SK-N-SH treated with all-trans-retinoic acid at 6 μM for 48 hours (cell line): ENCODE data around the gene DENND4B.

Source experiments
- ATAC-seq: fragments of 200-7000 bp; cut with Tn5 transposase; 3 replicates; pipeline ENCODE4 v1.9.1; 2020; ENCODE audit warnings: mild to moderate bottlenecking, moderate library complexity
- ARNTL ChIP-seq: fragments of 450-650 bp; formaldehyde crosslinking; IDR thresholded peaks from 2 replicates; pipeline ENCODE4 v1.5.0; 2020; ENCODE audit warnings: low read depth, mild to moderate bottlenecking, moderate library complexity, borderline replicate concordance
- BACH2 ChIP-seq: fragments of 250-450 bp; sonication (Bioruptor Pico); IDR thresholded peaks from 2 replicates; pipeline ENCODE4 v1.9.0; 2021; ENCODE audit warnings: mild to moderate bottlenecking, borderline replicate concordance
- ESRRG ChIP-seq: fragments of 250-450 bp; sonication (Bioruptor Pico); IDR thresholded peaks from 2 replicates; pipeline ENCODE4 v1.6.1; 2021; ENCODE audit warnings: mild to moderate bottlenecking
- GLIS3 ChIP-seq: fragments of 250-450 bp; sonication (Bioruptor Pico); IDR thresholded peaks from 2 replicates; pipeline ENCODE4 v1.5.0; 2020; ENCODE audit warnings: mild to moderate bottlenecking, moderate library complexity
- ISL1 ChIP-seq: fragments of 250-450 bp; sonication (Bioruptor Pico); IDR thresholded peaks from 2 replicates; pipeline ENCODE4 v2.1.2; 2022; ENCODE audit warnings: mild to moderate bottlenecking, moderate library complexity
- OSR1 ChIP-seq: fragments of 250-450 bp; sonication (Bioruptor Pico); IDR thresholded peaks from 2 replicates; pipeline ENCODE4 v1.8.0; 2022; ENCODE audit warnings: moderate library complexity, mild to moderate bottlenecking, inconsistent platforms
- RARB ChIP-seq: fragments of 250-450 bp; sonication (Bioruptor Pico); IDR thresholded peaks from 2 replicates; pipeline ENCODE4 v1.8.0; 2021; ENCODE audit warnings: mild to moderate bottlenecking, moderate library complexity
- SNAI2 ChIP-seq: fragments of 250-450 bp; sonication (Bioruptor Pico); IDR thresholded peaks from 2 replicates; pipeline ENCODE4 v1.5.0; 2020; ENCODE audit warnings: mild to moderate bottlenecking, moderate library complexity
- TOX ChIP-seq: fragments of 250-450 bp; sonication (Bioruptor Pico); IDR thresholded peaks from 2 replicates; pipeline ENCODE4 v1.8.0; 2021; ENCODE audit warnings: mild to moderate bottlenecking, moderate library complexity, borderline replicate concordance
- ZC3H10 ChIP-seq: fragments of 250-450 bp; sonication (Bioruptor Pico); IDR thresholded peaks from 2 replicates; pipeline ENCODE4 v1.5.1; 2021; ENCODE audit warnings: mild to moderate bottlenecking, moderate library complexity
- ZFP3 ChIP-seq: fragments of 250-450 bp; sonication (Bioruptor Pico); IDR thresholded peaks from 2 replicates; pipeline ENCODE4 v1.5.0; 2020; ENCODE audit warnings: mild to moderate bottlenecking, moderate library complexity
- ZFP30 ChIP-seq: fragments of 450-650 bp; formaldehyde crosslinking; IDR thresholded peaks from 2 replicates; pipeline ENCODE4 v1.5.0; 2022; ENCODE audit warnings: mild to moderate bottlenecking, moderate library complexity
- ZNF565 ChIP-seq: fragments of 450-650 bp; formaldehyde crosslinking; conservative IDR thresholded peaks from 2 replicates; pipeline ENCODE4 v1.5.0; 2020; ENCODE audit warnings: low read depth, mild to moderate bottlenecking, moderate library complexity
- TF ChIP-seq, protein P1 (sequence below): fragments of 250-450 bp; sonication (Bioruptor Pico); IDR thresholded peaks from 2 replicates; pipeline ENCODE4 v1.5.0; 2020; ENCODE audit warnings: mild to moderate bottlenecking, moderate library complexity
- TF ChIP-seq, protein P2 (sequence below): fragments of 250-450 bp; sonication (Bioruptor Pico); IDR thresholded peaks from 2 replicates; pipeline ENCODE4 v1.8.0; 2021; ENCODE audit warnings: low read depth, mild to moderate bottlenecking, moderate library complexity, borderline replicate concordance
- TF ChIP-seq, protein P3 (sequence below): fragments of 250-450 bp; sonication (Bioruptor Pico); IDR thresholded peaks from 2 replicates; pipeline ENCODE4 v1.5.1; 2021; ENCODE audit warnings: mild to moderate bottlenecking, moderate library complexity
- TF ChIP-seq, protein P4 (sequence below): fragments of 250-450 bp; sonication (Bioruptor Pico); IDR thresholded peaks from 2 replicates; pipeline ENCODE4 v1.5.1; 2020; ENCODE audit warnings: low read depth, mild to moderate bottlenecking, moderate library complexity

The DENND4B gene

DNA sequence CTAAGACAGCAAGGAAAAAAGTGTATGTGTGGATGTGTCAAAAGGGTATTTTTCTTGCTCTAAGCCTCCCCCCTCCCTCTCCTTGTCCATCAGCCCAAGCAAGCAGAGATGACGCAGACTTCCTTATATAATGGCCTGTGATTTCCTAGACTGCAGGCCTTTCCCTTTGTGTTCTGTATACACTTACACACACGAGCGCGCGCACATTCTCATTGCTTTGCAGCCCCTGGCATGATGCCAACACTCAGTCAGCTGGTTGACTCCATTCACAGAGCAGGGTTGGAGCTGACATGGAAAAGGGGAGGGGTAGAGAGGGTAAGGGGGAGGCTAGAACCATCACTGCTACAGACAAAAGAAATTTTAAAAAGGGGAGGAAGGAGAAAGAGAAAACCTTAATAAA is 65.6 kb downstream of the DENND4B start:
- TF ChIP-seq RARB (CRISPR knock-in tag): peak; percentile 24; the same call in 1 of the 2 replicates
- peak; percentile 60 for TF ChIP-seq TOX (CRISPR knock-in tag)
- TF ChIP-seq, protein P1, sequence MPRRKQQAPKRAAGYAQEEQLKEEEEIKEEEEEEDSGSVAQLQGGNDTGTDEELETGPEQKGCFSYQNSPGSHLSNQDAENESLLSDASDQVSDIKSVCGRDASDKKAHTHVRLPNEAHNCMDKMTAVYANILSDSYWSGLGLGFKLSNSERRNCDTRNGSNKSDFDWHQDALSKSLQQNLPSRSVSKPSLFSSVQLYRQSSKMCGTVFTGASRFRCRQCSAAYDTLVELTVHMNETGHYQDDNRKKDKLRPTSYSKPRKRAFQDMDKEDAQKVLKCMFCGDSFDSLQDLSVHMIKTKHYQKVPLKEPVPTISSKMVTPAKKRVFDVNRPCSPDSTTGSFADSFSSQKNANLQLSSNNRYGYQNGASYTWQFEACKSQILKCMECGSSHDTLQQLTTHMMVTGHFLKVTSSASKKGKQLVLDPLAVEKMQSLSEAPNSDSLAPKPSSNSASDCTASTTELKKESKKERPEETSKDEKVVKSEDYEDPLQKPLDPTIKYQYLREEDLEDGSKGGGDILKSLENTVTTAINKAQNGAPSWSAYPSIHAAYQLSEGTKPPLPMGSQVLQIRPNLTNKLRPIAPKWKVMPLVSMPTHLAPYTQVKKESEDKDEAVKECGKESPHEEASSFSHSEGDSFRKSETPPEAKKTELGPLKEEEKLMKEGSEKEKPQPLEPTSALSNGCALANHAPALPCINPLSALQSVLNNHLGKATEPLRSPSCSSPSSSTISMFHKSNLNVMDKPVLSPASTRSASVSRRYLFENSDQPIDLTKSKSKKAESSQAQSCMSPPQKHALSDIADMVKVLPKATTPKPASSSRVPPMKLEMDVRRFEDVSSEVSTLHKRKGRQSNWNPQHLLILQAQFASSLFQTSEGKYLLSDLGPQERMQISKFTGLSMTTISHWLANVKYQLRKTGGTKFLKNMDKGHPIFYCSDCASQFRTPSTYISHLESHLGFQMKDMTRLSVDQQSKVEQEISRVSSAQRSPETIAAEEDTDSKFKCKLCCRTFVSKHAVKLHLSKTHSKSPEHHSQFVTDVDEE (CRISPR knock-in tag): 0 out of 2 replicates have a peak, but pooled peaks have one; percentile 54
- TF ChIP-seq ESRRG (CRISPR knock-in tag): no peak
- no peak for TF ChIP-seq ZC3H10 (CRISPR knock-in tag)
- peak; percentile 98 for ATAC-seq

DNA sequence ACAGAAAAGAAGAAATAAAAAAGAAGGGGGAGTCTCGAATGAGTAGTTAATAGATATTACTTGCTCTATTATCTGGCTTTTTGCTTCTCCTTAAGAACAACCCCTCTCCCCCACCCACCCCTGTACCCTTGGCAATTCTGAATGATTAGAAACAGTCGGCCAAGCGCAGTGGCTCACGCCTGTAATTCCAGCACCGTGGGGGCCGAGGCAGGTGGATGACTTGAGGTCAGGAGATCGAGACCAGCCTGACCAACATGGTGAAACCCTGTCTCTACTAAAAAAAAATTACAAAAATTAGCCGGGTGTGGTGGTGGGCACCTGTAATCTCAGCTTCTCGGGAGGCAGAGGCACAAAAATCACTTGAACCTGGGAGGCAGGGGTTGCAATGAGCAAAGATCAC is 66.5 kb downstream of the DENND4B start:
- ATAC-seq: no peak
- TF ChIP-seq, protein P2, sequence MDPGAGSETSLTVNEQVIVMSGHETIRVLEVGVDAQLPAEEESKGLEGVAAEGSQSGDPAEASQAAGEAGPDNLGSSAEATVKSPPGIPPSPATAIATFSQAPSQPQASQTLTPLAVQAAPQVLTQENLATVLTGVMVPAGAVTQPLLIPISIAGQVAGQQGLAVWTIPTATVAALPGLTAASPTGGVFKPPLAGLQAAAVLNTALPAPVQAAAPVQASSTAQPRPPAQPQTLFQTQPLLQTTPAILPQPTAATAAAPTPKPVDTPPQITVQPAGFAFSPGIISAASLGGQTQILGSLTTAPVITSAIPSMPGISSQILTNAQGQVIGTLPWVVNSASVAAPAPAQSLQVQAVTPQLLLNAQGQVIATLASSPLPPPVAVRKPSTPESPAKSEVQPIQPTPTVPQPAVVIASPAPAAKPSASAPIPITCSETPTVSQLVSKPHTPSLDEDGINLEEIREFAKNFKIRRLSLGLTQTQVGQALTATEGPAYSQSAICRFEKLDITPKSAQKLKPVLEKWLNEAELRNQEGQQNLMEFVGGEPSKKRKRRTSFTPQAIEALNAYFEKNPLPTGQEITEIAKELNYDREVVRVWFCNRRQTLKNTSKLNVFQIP (CRISPR knock-in tag): no peak
- TF ChIP-seq ZFP3: no peak
- no peak for TF ChIP-seq OSR1 (CRISPR knock-in tag)
- TF ChIP-seq, protein P1 (CRISPR knock-in tag): no peak
- TF ChIP-seq TOX (CRISPR knock-in tag): no peak
- no peak for TF ChIP-seq SNAI2
- TF ChIP-seq, protein P3, sequence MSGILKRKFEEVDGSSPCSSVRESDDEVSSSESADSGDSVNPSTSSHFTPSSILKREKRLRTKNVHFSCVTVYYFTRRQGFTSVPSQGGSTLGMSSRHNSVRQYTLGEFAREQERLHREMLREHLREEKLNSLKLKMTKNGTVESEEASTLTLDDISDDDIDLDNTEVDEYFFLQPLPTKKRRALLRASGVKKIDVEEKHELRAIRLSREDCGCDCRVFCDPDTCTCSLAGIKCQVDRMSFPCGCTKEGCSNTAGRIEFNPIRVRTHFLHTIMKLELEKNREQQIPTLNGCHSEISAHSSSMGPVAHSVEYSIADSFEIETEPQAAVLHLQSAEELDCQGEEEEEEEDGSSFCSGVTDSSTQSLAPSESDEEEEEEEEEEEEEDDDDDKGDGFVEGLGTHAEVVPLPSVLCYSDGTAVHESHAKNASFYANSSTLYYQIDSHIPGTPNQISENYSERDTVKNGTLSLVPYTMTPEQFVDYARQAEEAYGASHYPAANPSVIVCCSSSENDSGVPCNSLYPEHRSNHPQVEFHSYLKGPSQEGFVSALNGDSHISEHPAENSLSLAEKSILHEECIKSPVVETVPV: no peak
- TF ChIP-seq BACH2 (CRISPR knock-in tag): no peak
- TF ChIP-seq ARNTL (CRISPR knock-in tag): no peak
- TF ChIP-seq, protein P4, sequence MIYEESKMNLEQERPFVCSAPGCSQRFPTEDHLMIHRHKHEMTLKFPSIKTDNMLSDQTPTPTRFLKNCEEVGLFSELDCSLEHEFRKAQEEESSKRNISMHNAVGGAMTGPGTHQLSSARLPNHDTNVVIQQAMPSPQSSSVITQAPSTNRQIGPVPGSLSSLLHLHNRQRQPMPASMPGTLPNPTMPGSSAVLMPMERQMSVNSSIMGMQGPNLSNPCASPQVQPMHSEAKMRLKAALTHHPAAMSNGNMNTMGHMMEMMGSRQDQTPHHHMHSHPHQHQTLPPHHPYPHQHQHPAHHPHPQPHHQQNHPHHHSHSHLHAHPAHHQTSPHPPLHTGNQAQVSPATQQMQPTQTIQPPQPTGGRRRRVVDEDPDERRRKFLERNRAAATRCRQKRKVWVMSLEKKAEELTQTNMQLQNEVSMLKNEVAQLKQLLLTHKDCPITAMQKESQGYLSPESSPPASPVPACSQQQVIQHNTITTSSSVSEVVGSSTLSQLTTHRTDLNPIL (CRISPR knock-in tag): no peak
- no peak for TF ChIP-seq ZFP30 (CRISPR knock-in tag)
- no peak for TF ChIP-seq RARB (CRISPR knock-in tag)
- no peak for TF ChIP-seq ESRRG (CRISPR knock-in tag)
- TF ChIP-seq ZNF565 (CRISPR knock-in tag): no peak
- TF ChIP-seq GLIS3 (CRISPR knock-in tag): no peak
- TF ChIP-seq ISL1 (CRISPR knock-in tag): no peak
